H1 (cell line): ENCODE data around the gene MYO16. TPM values are rescaled to one million over a fixed set of nuclear protein-coding genes. Genes with fewer than 3 reads are reported as not detected.

Experiments
- BRCA1 ChIP-seq: IDR thresholded peaks from 2 replicates; pipeline ENCODE4 v1.6.1; 2012; ENCODE audit warnings: low read depth, low read length, improper control_type of control experiment
- CHD7 ChIP-seq: fragments of 300-600 bp; sonication (generic); IDR thresholded peaks from 2 replicates; pipeline ENCODE4 v1.7.1; 2012; ENCODE audit warnings: low read length, moderate library complexity, mild to moderate bottlenecking, inconsistent platforms; ENCODE audit not compliant: insufficient replicate concordance
- GABPA ChIP-seq: IDR thresholded peaks from 2 replicates; pipeline ENCODE4 v1.6.1; 2011; ENCODE audit warnings: mild to moderate bottlenecking, low read length, moderate library complexity, borderline replicate concordance; ENCODE audit not compliant: insufficient read depth
- HDAC6 ChIP-seq: IDR thresholded peaks from one replicate; pipeline ENCODE4 v1.7.1; 2012; ENCODE audit warnings: low read depth, mild to moderate bottlenecking, inconsistent platforms, low read length, moderate library complexity
- PHF8 ChIP-seq: fragments of 200-600 bp; sonication (generic); conservative IDR thresholded peaks from 2 replicates; pipeline ENCODE4 v1.7.1; 2012; ENCODE audit warnings: low read depth, mild to moderate bottlenecking, inconsistent platforms, low read length, moderate library complexity
- RAD21 ChIP-seq, 2 experiments: IDR thresholded peaks in 1 of 2; conservative IDR thresholded peaks in 1 of 2; 2 replicates each; pipeline ENCODE4 v1.6.1; 2011; ENCODE audit warnings: low read depth in 2 of 2, low read length in 2 of 2, improper control_type of control experiment in 1 of 2, inconsistent platforms in 1 of 2, mild to moderate bottlenecking in 1 of 2, moderate library complexity in 1 of 2
- SP4 ChIP-seq: IDR thresholded peaks from 2 replicates; pipeline ENCODE4 v1.6.1; 2012; ENCODE audit warnings: low read length, inconsistent platforms
- SUZ12 ChIP-seq: fragments of 200-600 bp; sonication (generic); IDR thresholded peaks from 2 replicates; pipeline ENCODE4 v1.6.1; 2012; ENCODE audit warnings: mild to moderate bottlenecking, inconsistent platforms, low read length, moderate library complexity, mixed read lengths
- polyA plus RNA-seq, 7 experiments: library from polyadenylated mRNA; depleted of rRNA in 3 of 7; stranded (reverse) in 5 of 7; unstranded in 2 of 7; fragments of >200 nt in 5 of 7; fragments of 200-250 nt in 2 of 7; gene quantifications; 1 replicate in 5 of 7; 2 replicates in 1 of 7; 4 replicates in 1 of 7; pipeline versions ENCODE4 v1.2.1 to v1.2.3, GENCODE V29; 2011 to 2013; ENCODE audit warnings: missing spikeins in 2 of 7, mixed read lengths in 2 of 7
- total RNA-seq: library from RNA; stranded (reverse); fragmentation: NEBNext Ultra II Directional; extraction: Animal tissue kit (Norgen Biotek cat#: 25700); gene quantifications from 2 replicates; pipeline ENCODE4 v1.2.1, GENCODE V29; 2021

MYO16 gene
- total and polyA plus RNA-seq, 2 of the 8 experiments (the other 6 are each of a cell fraction or from before 2014, with no cell fraction given): 0.02 to 0.22 TPM

DNA sequence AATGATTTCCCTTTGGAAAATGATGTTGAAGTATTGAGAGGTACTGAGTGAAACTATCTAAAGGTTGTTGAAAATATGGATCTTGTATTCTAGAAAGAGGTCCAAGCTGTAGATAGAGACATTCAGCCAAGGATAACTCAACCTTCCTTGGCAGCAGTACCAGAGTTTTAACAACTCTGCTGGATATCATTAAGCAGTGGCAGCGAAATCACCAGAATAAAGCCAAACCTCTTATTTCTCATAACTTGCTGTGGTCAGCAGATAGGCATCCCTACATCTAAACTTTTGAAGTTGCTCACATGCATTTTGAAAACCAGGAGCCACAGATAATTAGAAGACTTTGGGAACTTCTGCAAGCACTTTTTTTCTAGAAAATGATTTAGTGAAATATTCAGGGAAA, 597.2 kb downstream of the MYO16 start (continued):
- TF ChIP-seq CHD7 (no peak), PHF8 (no peak), RAD21 (IDR thresholded peaks at IDR 0.05 in 1 of 2, conservative IDR thresholded peaks at IDR 0.05 in 1 of 2; ENCODE audit: low read depth in 2 of 2, low read length in 2 of 2) (no peak), BRCA1 (no peak), SP4 (no peak), SUZ12 (no peak), GABPA (no peak), HDAC6 (no peak)
- TF ChIP-seq, all 59 proteins: peak for 0
